NAMALWA (cell line): ENCODE results near the gene IL1R2.
A peak's percentile ranks its signal among the peaks of the same experiment; 100 is the strongest.

Source experiments
- DNase-seq: peaks from one replicate; pipeline ENCODE4 v3.0.0-alpha.2; 2015; ENCODE audit warnings: low spot score

The IL1R2 gene

GRCh38 chr2:102022884-102023539 lies 31.3 kb downstream of the IL1R2 start:
- no peak for DNase-seq

GRCh38 chr2:102024410-102024809 lies 32.6 kb downstream of the IL1R2 start:
- no peak for DNase-seq

GRCh38 chr2:102025016-102025501 lies 33.3 kb downstream of the IL1R2 start:
- DNase-seq = no peak

GRCh38 chr2:102025583-102026267 lies 34.0 kb downstream of the IL1R2 start:
- DNase-seq = no peak

GRCh38 chr2:102027036-102027980 lies 35.5 kb downstream of the IL1R2 start:
- no peak for DNase-seq

- DNase-seq = no peak
Measured at GRCh38 chr2:102028470-102028869, 36.7 kb downstream of the IL1R2 start.

GRCh38 chr2:102029405-102029804 lies 37.6 kb downstream of the IL1R2 start:
- DNase-seq = no peak

- no peak for DNase-seq
Measured at GRCh38 chr2:102029952-102030351, 38.2 kb downstream of the IL1R2 start.

- no peak for DNase-seq
Measured at GRCh38 chr2:102030502-102030854, 38.7 kb downstream of the IL1R2 start.

- no peak for DNase-seq
Measured at GRCh38 chr2:102030855-102031527, 39.2 kb downstream of the IL1R2 start.

GRCh38 chr2:102032368-102033030 lies 40.7 kb downstream of the IL1R2 start:
- no peak for DNase-seq

GRCh38 chr2:102033031-102033749 lies 41.4 kb downstream of the IL1R2 start:
- DNase-seq = peak; percentile 21

GRCh38 chr2:102033750-102034682 lies 42.3 kb downstream of the IL1R2 start:
- no peak for DNase-seq

- DNase-seq = no peak
Measured at GRCh38 chr2:102034683-102035548, 43.2 kb downstream of the IL1R2 start.

GRCh38 chr2:102037681-102038080 lies 45.9 kb downstream of the IL1R2 start:
- DNase-seq = no peak

GRCh38 chr2:102040229-102040628 lies 48.5 kb downstream of the IL1R2 start:
- DNase-seq = no peak

GRCh38 chr2:102041351-102041750 lies 49.6 kb downstream of the IL1R2 start:
- DNase-seq = no peak

GRCh38 chr2:102042196-102043081 lies 50.7 kb downstream of the IL1R2 start:
- no peak for DNase-seq
